SK-N-SH treated with all-trans-retinoic acid at 6 μM for 48 hours (cell line): Measurements from ENCODE around the gene ATXN7.

Experiments used
- ATAC-seq: fragments of 200-7000 bp; cut with Tn5 transposase; 3 replicates; pipeline ENCODE4 v1.9.1; 2020; ENCODE audit warnings: mild to moderate bottlenecking, moderate library complexity
- CSDC2 ChIP-seq: fragments of 250-450 bp; sonication (Bioruptor Pico); IDR thresholded peaks from 2 replicates; pipeline ENCODE4 v1.5.0; 2020; ENCODE audit warnings: mild to moderate bottlenecking, moderate library complexity
- ESRRG ChIP-seq: fragments of 250-450 bp; sonication (Bioruptor Pico); IDR thresholded peaks from 2 replicates; pipeline ENCODE4 v1.6.1; 2021; ENCODE audit warnings: mild to moderate bottlenecking
- GLIS3 ChIP-seq: fragments of 250-450 bp; sonication (Bioruptor Pico); IDR thresholded peaks from 2 replicates; pipeline ENCODE4 v1.5.0; 2020; ENCODE audit warnings: mild to moderate bottlenecking, moderate library complexity
- OSR1 ChIP-seq: fragments of 250-450 bp; sonication (Bioruptor Pico); IDR thresholded peaks from 2 replicates; pipeline ENCODE4 v1.8.0; 2022; ENCODE audit warnings: moderate library complexity, mild to moderate bottlenecking, inconsistent platforms
- PATZ1 ChIP-seq: fragments of 250-450 bp; sonication (Bioruptor Pico); IDR thresholded peaks from 2 replicates; pipeline ENCODE4 v1.8.0; 2020; ENCODE audit warnings: mild to moderate bottlenecking, moderate library complexity, borderline replicate concordance
- RARB ChIP-seq: fragments of 250-450 bp; sonication (Bioruptor Pico); IDR thresholded peaks from 2 replicates; pipeline ENCODE4 v1.8.0; 2021; ENCODE audit warnings: mild to moderate bottlenecking, moderate library complexity
- SNAI2 ChIP-seq: fragments of 250-450 bp; sonication (Bioruptor Pico); IDR thresholded peaks from 2 replicates; pipeline ENCODE4 v1.5.0; 2020; ENCODE audit warnings: mild to moderate bottlenecking, moderate library complexity
- TOX ChIP-seq: fragments of 250-450 bp; sonication (Bioruptor Pico); IDR thresholded peaks from 2 replicates; pipeline ENCODE4 v1.8.0; 2021; ENCODE audit warnings: mild to moderate bottlenecking, moderate library complexity, borderline replicate concordance
- TSHZ2 ChIP-seq: fragments of 250-450 bp; sonication (Bioruptor Pico); IDR thresholded peaks from 2 replicates; pipeline ENCODE4 v1.5.0; 2020; ENCODE audit warnings: mild to moderate bottlenecking, moderate library complexity
- ZFP3 ChIP-seq: fragments of 250-450 bp; sonication (Bioruptor Pico); IDR thresholded peaks from 2 replicates; pipeline ENCODE4 v1.5.0; 2020; ENCODE audit warnings: mild to moderate bottlenecking, moderate library complexity
- ZNF565 ChIP-seq: fragments of 450-650 bp; formaldehyde crosslinking; conservative IDR thresholded peaks from 2 replicates; pipeline ENCODE4 v1.5.0; 2020; ENCODE audit warnings: low read depth, mild to moderate bottlenecking, moderate library complexity
- ZNF70 ChIP-seq: fragments of 450-650 bp; formaldehyde crosslinking; IDR thresholded peaks from 2 replicates; pipeline ENCODE4 v1.5.0; 2020; ENCODE audit warnings: mild to moderate bottlenecking, moderate library complexity
- TF ChIP-seq, protein P1 (sequence below): fragments of 250-450 bp; sonication (Bioruptor Pico); IDR thresholded peaks from 2 replicates; pipeline ENCODE4 v1.5.1; 2021; ENCODE audit warnings: mild to moderate bottlenecking, moderate library complexity
- TF ChIP-seq, protein P2 (sequence below): fragments of 250-450 bp; sonication (Bioruptor Pico); IDR thresholded peaks from 2 replicates; pipeline ENCODE4 v1.5.1; 2020; ENCODE audit warnings: low read depth, mild to moderate bottlenecking, moderate library complexity

ATXN7 gene

GRCh38 chr3:63945558-63946096 lies 82.0 kb downstream of the ATXN7 start (continued):
- TF ChIP-seq PATZ1 (no peak), SNAI2 (CRISPR knock-in tag) (no peak), CSDC2 (CRISPR knock-in tag) (no peak), TOX (CRISPR knock-in tag) (no peak)

- no peak for TF ChIP-seq PATZ1
- no peak for TF ChIP-seq ZFP3
- no peak for ATAC-seq
Measured at GRCh38 chr3:63946753-63947152, 83.1 kb downstream of the ATXN7 start.

GRCh38 chr3:63947594-63947993 lies 83.9 kb downstream of the ATXN7 start:
- no peak for ATAC-seq
- TF ChIP-seq OSR1 (CRISPR knock-in tag), result no peak
- TF ChIP-seq RARB (CRISPR knock-in tag), result no peak
- TF ChIP-seq, protein P1, sequence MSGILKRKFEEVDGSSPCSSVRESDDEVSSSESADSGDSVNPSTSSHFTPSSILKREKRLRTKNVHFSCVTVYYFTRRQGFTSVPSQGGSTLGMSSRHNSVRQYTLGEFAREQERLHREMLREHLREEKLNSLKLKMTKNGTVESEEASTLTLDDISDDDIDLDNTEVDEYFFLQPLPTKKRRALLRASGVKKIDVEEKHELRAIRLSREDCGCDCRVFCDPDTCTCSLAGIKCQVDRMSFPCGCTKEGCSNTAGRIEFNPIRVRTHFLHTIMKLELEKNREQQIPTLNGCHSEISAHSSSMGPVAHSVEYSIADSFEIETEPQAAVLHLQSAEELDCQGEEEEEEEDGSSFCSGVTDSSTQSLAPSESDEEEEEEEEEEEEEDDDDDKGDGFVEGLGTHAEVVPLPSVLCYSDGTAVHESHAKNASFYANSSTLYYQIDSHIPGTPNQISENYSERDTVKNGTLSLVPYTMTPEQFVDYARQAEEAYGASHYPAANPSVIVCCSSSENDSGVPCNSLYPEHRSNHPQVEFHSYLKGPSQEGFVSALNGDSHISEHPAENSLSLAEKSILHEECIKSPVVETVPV (CRISPR knock-in tag), result no peak
- TF ChIP-seq SNAI2 (CRISPR knock-in tag), result no peak
- TF ChIP-seq TSHZ2 (CRISPR knock-in tag), result no peak

- no peak for TF ChIP-seq ZFP3
- TF ChIP-seq ZNF70 (CRISPR knock-in tag), result no peak
- TF ChIP-seq ESRRG (CRISPR knock-in tag), result no peak
- TF ChIP-seq GLIS3 (CRISPR knock-in tag), result no peak
- no peak for TF ChIP-seq SNAI2 (CRISPR knock-in tag)
- TF ChIP-seq, protein P2, sequence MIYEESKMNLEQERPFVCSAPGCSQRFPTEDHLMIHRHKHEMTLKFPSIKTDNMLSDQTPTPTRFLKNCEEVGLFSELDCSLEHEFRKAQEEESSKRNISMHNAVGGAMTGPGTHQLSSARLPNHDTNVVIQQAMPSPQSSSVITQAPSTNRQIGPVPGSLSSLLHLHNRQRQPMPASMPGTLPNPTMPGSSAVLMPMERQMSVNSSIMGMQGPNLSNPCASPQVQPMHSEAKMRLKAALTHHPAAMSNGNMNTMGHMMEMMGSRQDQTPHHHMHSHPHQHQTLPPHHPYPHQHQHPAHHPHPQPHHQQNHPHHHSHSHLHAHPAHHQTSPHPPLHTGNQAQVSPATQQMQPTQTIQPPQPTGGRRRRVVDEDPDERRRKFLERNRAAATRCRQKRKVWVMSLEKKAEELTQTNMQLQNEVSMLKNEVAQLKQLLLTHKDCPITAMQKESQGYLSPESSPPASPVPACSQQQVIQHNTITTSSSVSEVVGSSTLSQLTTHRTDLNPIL (CRISPR knock-in tag), result no peak
- TF ChIP-seq CSDC2 (CRISPR knock-in tag), result no peak
- TF ChIP-seq ZNF565 (CRISPR knock-in tag), result no peak
- no peak for TF ChIP-seq PATZ1
- TF ChIP-seq, protein P1 (CRISPR knock-in tag), result no peak
- no peak for TF ChIP-seq OSR1 (CRISPR knock-in tag)
- peak; percentile 74 for ATAC-seq
Measured at GRCh38 chr3:63949005-63949404, 85.3 kb downstream of the ATXN7 start.
